T-cell (primary cell): ENCODE measurements around the gene LACC1. TPM values are rescaled to one million over a fixed set of nuclear protein-coding genes. Genes with fewer than 3 reads are reported as not detected.

ENCODE experiments used
- ATAC-seq, 4 experiments: fragments of 200-7000 bp in 3 of 4; fragments of 150-1000 bp in 1 of 4; cut with Tn5 transposase; replicated peaks in 1 of 4; 1 replicate in 3 of 4; 2 replicates in 1 of 4; pipeline ENCODE4 v1.10.0; 2021; ENCODE audit warnings: moderate library complexity in 3 of 4, mild to moderate bottlenecking in 2 of 4, moderate number of reproducible peaks in 1 of 4
- CTCF ChIA-PET, 2 donors: fragments of 300-600 bp; sonication (Branson Sonifier 250); formaldehyde crosslinking; loops; one replicate each; lab custom pipeline; 2022; ENCODE audit warnings: antibody characterized with exemption in 2 of 2; lab: Charles Lee
- POLR2A ChIA-PET, 2 donors: fragments of 300-600 bp; sonication (Branson Sonifier 250); formaldehyde crosslinking; loops; one replicate each; lab custom pipeline; 2022; ENCODE audit warnings: antibody characterized with exemption in 2 of 2; lab: Charles Lee
- DNase-seq, 35 experiments: peaks; one replicate each; pipeline versions ENCODE4 v3.0.0 to v3.0.0-alpha.2; 2013 to 2023
- H3K27ac ChIP-seq: one replicate; pipeline ENCODE4 v1.5.1; 2013; ENCODE audit warnings: low read length
- H3K27me3 ChIP-seq, 2 experiments: replicated peaks in 1 of 2; 1 replicate in 1 of 2; 2 replicates in 1 of 2; pipeline versions ENCODE4 v1.6.1 to v1.7.0; 2013; ENCODE audit warnings: low read length in 1 of 2, mixed read lengths in 1 of 2; ENCODE audit not compliant: control insufficient read depth in 2 of 2, insufficient read depth in 2 of 2; ENCODE audit errors: extremely low read depth in 1 of 2
- H3K36me3 ChIP-seq, 2 donors: 1 replicate in 1 of 2; 2 replicates in 1 of 2; pipeline versions ENCODE4 v1.6.1 to v1.7.0; 2013; ENCODE audit warnings: low read length in 1 of 2; ENCODE audit not compliant: control insufficient read depth in 2 of 2, insufficient read depth in 1 of 2; ENCODE audit errors: extremely low read depth in 1 of 2
- H3K4me1 ChIP-seq, 2 experiments: 1 replicate in 1 of 2; 2 replicates in 1 of 2; pipeline versions ENCODE4 v1.6.1 to v1.7.0; 2013; ENCODE audit warnings: low read length in 2 of 2, mixed read lengths in 1 of 2; ENCODE audit not compliant: insufficient read depth in 2 of 2, control insufficient read depth in 1 of 2; ENCODE audit errors: extremely low read depth in 1 of 2
- H3K4me3 ChIP-seq, 2 donors: 1 replicate in 1 of 2; 2 replicates in 1 of 2; pipeline versions ENCODE4 v1.5.1 to v1.7.0; 2013; ENCODE audit warnings: mild to moderate bottlenecking in 2 of 2, low read length in 1 of 2, moderate library complexity in 1 of 2; ENCODE audit not compliant: control insufficient read depth in 1 of 2; ENCODE audit errors: extremely low read depth in 1 of 2
- H3K9me3 ChIP-seq: 2 replicates; pipeline ENCODE4 v1.7.0; 2013
- H3K27ac Mint-ChIP-seq, 2 donors: one replicate each; pipeline ENCODE4 v1.8.0; 2020 to 2021; ENCODE audit warnings: mild to moderate bottlenecking in 2 of 2, mixed read lengths in 2 of 2
- H3K27me3 Mint-ChIP-seq, 2 donors: one replicate each; pipeline ENCODE4 v1.8.0; 2021 to 2022; ENCODE audit warnings: mixed read lengths in 2 of 2
- H3K36me3 Mint-ChIP-seq: one replicate; pipeline ENCODE4 v1.8.0; 2021; ENCODE audit warnings: mixed read lengths
- H3K4me1 Mint-ChIP-seq, 3 donors: one replicate each; pipeline ENCODE4 v1.8.0; 2020 to 2022; ENCODE audit warnings: mixed read lengths in 3 of 3, mild to moderate bottlenecking in 1 of 3
- H3K4me3 Mint-ChIP-seq, 3 donors: one replicate each; pipeline ENCODE4 v1.8.0; 2020 to 2022; ENCODE audit warnings: mild to moderate bottlenecking in 3 of 3, mixed read lengths in 3 of 3, moderate library complexity in 3 of 3
- H3K9me3 Mint-ChIP-seq, 3 donors: one replicate each; pipeline ENCODE4 v1.8.0; 2020 to 2022; ENCODE audit warnings: mixed read lengths in 3 of 3
- WGBS: methylation state at CpG from one replicate; pipeline ENCODE4 v1.1.5; 2013; ENCODE audit warnings: missing lambda C conversion rate; ENCODE audit not compliant: insufficient coverage; 5-methylcytosine and 5-hydroxymethylcytosine counted together
- total RNA-seq, 35 experiments: library from RNA in 6 of 35; stranded (reverse) in 6 of 35; fragments of 120-200 nt in 1 of 35; gene quantifications; one replicate each; pipeline versions ENCODE4 v1.2.1 to v1.2.4 and lab custom pipeline; 2013 to 2026

LACC1 gene
- total RNA-seq, 5 donors from 2014 or later (not counting 1 experiment from before 2014, with no cell fraction given), result 0.50 to 3.2 (median 1.5) TPM

GRCh38 chr13:43895940-43896339 lies 16.2 kb downstream of the LACC1 start:
- CTCF ChIA-PET, result interaction anchor here in 1 of 2 donors (1.0 to 1.2 kb wide), 2 partner anchors 9 kb away, joined by 3 read pairs; no protein-coding TSS in a partner anchor
- Histone ChIP-seq H3K36me3 (no peaks in the 10 kb centered on the region), H3K27me3 (no peaks in the 10 kb centered on the region), H3K4me1 (no peaks in the 10 kb centered on the region), H3K27ac (no peak overlapping the region), H3K4me3 (no peak overlapping the region), H3K9me3 (no peaks in the 10 kb centered on the region)
- no peaks in the 10 kb centered on the region for H3K4me1 Mint-ChIP-seq
- no peak overlapping the region for H3K4me3 Mint-ChIP-seq
- H3K27me3 Mint-ChIP-seq, result peaks cover 3 to 8% of the 10 kb centered on the region in 2 donors
- no CpG with 5 or more reads among the region's 2 CpGs for WGBS
- no peak overlapping the region for H3K27ac Mint-ChIP-seq
- H3K36me3 Mint-ChIP-seq, result no peaks in the 10 kb centered on the region
- H3K9me3 Mint-ChIP-seq, result no peaks in the 10 kb centered on the region
- no peak for DNase-seq
- no peak for ATAC-seq
- POLR2A ChIA-PET, result no interaction called here

GRCh38 chr13:43905435-43906031 lies 25.8 kb downstream of the LACC1 start:
- Histone ChIP-seq H3K4me3 (no peak overlapping the region), H3K9me3 (no peaks in the 10 kb centered on the region), H3K36me3 (no peaks in the 10 kb centered on the region), H3K27me3 (no peaks in the 10 kb centered on the region), H3K27ac (no peak overlapping the region), H3K4me1 (no peaks in the 10 kb centered on the region)
- Mint-ChIP-seq H3K36me3 (no peaks in the 10 kb centered on the region), H3K9me3 (no peaks in the 10 kb centered on the region), H3K27ac (no peak overlapping the region), H3K27me3 (peaks cover 6 to 15% of the 10 kb centered on the region in 2 donors), H3K4me3 (no peak overlapping the region), H3K4me1 (peaks cover 0 to 6% (median 3%) of the 10 kb centered on the region in 3 donors)
- WGBS, result no CpG with 5 or more reads among the region's 3 CpGs
- ChIA-PET CTCF (interaction anchor here (0.6 to 1.8 kb wide), 24 partner anchors 9 to 1142 kb away, joined by 3 to 13 read pairs (median 3); no protein-coding TSS in a partner anchor), POLR2A (interaction anchor here in 1 of 2 donors (0.6 kb wide), 1 partner anchor 840 kb away, joined by 3 read pairs; no protein-coding TSS in a partner anchor)
- ATAC-seq (peak; percentile 56 to 72 (median 69)), DNase-seq (peak in 15 of 35 experiments; percentile 3 to 73 (median 12))

GRCh38 chr13:43908156-43909126 lies 28.7 kb downstream of the LACC1 start:
- peak in 1 of 4 experiments; percentile 38 for ATAC-seq
- Histone ChIP-seq H3K4me1 (no peaks in the 10 kb centered on the region), H3K27ac (no peak overlapping the region), H3K27me3 (no peaks in the 10 kb centered on the region), H3K4me3 (no peak overlapping the region), H3K36me3 (no peaks in the 10 kb centered on the region), H3K9me3 (no peaks in the 10 kb centered on the region)
- Mint-ChIP-seq H3K4me3 (no peak overlapping the region), H3K4me1 (peaks cover 0 to 6% (median 3%) of the 10 kb centered on the region in 3 donors), H3K36me3 (no peaks in the 10 kb centered on the region), H3K27me3 (peaks cover 11 to 17% of the 10 kb centered on the region in 2 donors), H3K9me3 (no peaks in the 10 kb centered on the region), H3K27ac (no peak overlapping the region)
- CTCF ChIA-PET, result interaction anchor here (0.5 to 2.5 kb wide), 33 partner anchors 9 to 1436 kb away, joined by 3 to 48 read pairs (median 4); no protein-coding TSS in a partner anchor
- POLR2A ChIA-PET, result interaction anchor here (0.6 kb wide), 3 partner anchors 31 to 516 kb away, joined by 3 to 4 read pairs (median 4); no protein-coding TSS in a partner anchor
- DNase-seq, result peak in 4 of 35 experiments; percentile 1 to 51 (median 6)
- WGBS, result no CpG with 5 or more reads among the region's 2 CpGs

GRCh38 chr13:43910856-43911255 lies 31.2 kb downstream of the LACC1 start:
- H3K36me3 Mint-ChIP-seq, result no peaks in the 10 kb centered on the region
- H3K4me1 Mint-ChIP-seq, result peaks cover 0 to 6% (median 3%) of the 10 kb centered on the region in 3 donors
- ATAC-seq (no peak), DNase-seq (no peak)
- H3K27me3 Mint-ChIP-seq, result peaks cover 11 to 15% of the 10 kb centered on the region in 2 donors
- Histone ChIP-seq H3K9me3 (no peaks in the 10 kb centered on the region), H3K36me3 (no peaks in the 10 kb centered on the region), H3K4me1 (no peaks in the 10 kb centered on the region), H3K27ac (no peak overlapping the region), H3K4me3 (no peak overlapping the region), H3K27me3 (no peaks in the 10 kb centered on the region)
- POLR2A ChIA-PET, result interaction anchor here (0.6 kb wide), 2 partner anchors 440 to 1238 kb away, joined by 3 read pairs; no protein-coding TSS in a partner anchor
- CTCF ChIA-PET, result interaction anchor here (0.7 to 2.0 kb wide), 5 partner anchors 10 to 559 kb away, joined by 3 to 7 read pairs (median 4); no protein-coding TSS in a partner anchor
- H3K27ac Mint-ChIP-seq, result no peak overlapping the region
- no peak overlapping the region for H3K4me3 Mint-ChIP-seq
- no peaks in the 10 kb centered on the region for H3K9me3 Mint-ChIP-seq

- Mint-ChIP-seq H3K27ac (no peak overlapping the region), H3K36me3 (no peaks in the 10 kb centered on the region), H3K9me3 (no peaks in the 10 kb centered on the region), H3K4me3 (no peak overlapping the region), H3K27me3 (peaks cover 11 to 15% of the 10 kb centered on the region in 2 donors), H3K4me1 (peaks cover 0 to 6% (median 3%) of the 10 kb centered on the region in 3 donors)
- DNase-seq, result no peak
- Histone ChIP-seq H3K27me3 (no peaks in the 10 kb centered on the region), H3K36me3 (no peaks in the 10 kb centered on the region), H3K4me3 (no peak overlapping the region), H3K9me3 (no peaks in the 10 kb centered on the region), H3K4me1 (no peaks in the 10 kb centered on the region), H3K27ac (no peak overlapping the region)
- CTCF ChIA-PET, result interaction anchor here in 1 of 2 donors (0.5 to 2.0 kb wide), 4 partner anchors 11 to 969 kb away, joined by 3 to 7 read pairs (median 4); no protein-coding TSS in a partner anchor
- WGBS, result 0% methylated on average over 1 of the region's 2 CpGs
- ATAC-seq, result no peak
- POLR2A ChIA-PET, result interaction anchor here (0.6 kb wide), 2 partner anchors 440 to 1238 kb away, joined by 3 read pairs; no protein-coding TSS in a partner anchor
These were observed 31.6 kb downstream of the LACC1 start for GRCh38 chr13:43911278-43911677.
